ENCODE results near the gene SNCG. TPM values are rescaled to one million over a fixed set of nuclear protein-coding genes. Genes with fewer than 3 reads are reported as not detected.
"Not testable (repeated sequence)": the region's sequence is repeated elsewhere in the genome, so short reads cannot be mapped to it uniquely, and the experiment has no call there.

SNCG gene
- polyA plus RNA-seq, 4 donors = 4.8 to 39.2 (median 20.8) TPM

DNA sequence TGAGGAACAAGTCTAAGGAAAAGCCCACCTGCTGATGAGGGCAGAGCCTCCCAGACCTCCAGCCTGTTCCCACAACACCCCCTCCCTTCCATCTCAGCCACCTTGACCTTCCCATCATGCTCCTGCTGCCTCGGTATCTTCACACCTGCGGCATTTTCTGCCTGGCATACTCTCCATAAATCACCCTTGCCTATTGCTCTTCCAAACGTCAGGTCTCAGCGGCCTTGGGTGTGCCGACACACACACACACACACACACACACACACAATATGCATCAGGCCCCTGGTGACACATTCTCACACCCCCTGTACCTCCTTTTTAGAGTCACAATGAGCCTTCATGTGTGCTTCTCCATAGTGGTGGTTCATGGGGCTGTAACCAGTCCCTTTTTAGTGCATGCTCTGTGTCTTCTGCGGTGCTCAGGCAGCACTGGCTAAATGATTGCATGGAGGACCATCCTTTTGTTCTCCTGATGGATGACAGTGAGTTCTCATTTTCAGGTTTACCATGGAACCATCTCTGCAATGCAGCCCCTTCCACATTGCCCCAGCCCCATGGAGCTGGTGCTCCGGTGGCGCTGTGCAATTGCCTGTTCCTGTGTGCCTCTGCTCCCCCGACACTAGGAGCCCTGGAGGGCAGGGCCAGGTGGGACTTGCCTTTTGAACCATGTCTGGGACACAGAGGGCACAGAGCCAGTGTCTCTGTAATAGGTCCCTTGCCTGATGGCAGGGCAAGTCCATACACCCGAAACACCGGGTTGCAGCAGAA, 14.4 kb downstream of the SNCG start:
- DNase-seq (ENCODE audit: low read depth in 4 of 4, low spot score in 3 of 4) = no peak

DNA sequence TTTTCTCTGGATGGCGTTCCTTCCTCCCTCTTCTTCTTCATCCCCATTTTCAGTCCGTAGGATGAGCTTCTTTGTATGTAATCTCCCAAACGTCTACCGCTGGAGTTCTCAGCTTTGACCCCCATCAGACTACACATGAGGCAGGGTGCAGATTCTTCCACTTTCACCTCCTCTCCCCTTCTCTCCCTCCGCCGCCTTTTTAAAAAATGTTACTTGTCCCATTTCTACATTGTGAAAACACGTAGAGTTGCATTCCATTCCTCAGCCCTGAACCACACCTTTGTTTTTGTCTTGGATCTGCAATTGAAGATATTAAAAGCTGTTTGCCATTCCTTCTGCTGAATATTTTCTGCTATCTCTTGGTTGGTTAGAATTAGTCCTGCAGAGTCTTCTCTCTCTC, 16.1 kb downstream of the SNCG start:
- no peak for DNase-seq (ENCODE audit: low read depth in 4 of 4, low spot score in 3 of 4)

DNA sequence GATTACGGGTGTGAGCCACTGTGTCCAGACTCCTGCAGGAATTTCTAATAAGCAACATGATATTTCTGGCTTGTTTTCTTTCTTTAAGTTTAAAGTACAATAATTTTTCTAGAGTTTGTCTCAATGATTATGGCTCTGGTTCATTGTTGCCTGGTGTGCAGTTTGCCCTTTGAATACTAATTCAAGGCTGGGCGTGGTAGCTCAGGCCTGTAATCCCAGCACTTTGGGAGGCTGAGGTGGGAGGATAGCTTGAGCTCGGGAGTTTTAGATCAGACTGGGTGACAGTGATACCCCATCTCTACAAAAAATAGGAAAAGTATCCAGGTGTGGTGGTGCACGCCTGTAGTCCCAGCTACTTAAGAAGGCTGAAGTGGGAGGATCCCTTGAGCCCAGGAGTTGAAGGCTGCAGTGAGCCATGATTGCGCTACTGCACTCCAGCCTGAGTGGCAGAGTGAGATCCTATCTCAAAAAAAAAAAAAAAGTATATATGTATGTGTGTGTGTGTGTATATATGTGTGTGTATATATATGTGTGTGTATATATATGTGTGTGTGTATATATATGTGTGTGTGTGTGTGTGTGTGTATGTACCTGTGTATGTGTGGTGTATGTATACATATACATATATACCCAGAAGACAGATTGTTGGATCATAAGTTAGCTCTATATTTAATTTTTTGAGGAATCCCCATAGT, 18.1 kb downstream of the SNCG start:
- DNase-seq (ENCODE audit: low read depth in 4 of 4, low spot score in 3 of 4) = no peak

DNA sequence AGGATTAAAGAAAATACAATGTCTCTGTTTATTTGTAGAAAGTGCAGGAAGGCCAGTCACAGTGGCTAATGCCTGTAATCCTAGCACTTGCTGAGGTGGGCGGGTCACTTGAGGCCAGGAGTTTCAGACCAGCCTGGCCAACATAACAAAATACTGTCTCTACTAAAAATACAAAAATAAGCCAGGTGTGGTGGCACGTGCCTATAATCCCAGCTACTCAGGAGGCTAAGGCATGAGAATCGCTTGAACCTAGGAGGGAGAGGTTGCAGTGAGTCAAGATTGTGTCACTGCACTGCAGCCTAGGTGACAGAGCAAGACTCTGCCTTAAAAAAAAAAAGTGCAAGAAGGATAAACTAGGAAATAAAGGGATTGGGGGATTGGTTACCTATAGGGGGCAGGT, 20.1 kb downstream of the SNCG start:
- not testable (repeated sequence) for DNase-seq (ENCODE audit: low read depth in 4 of 4, low spot score in 3 of 4)

DNA sequence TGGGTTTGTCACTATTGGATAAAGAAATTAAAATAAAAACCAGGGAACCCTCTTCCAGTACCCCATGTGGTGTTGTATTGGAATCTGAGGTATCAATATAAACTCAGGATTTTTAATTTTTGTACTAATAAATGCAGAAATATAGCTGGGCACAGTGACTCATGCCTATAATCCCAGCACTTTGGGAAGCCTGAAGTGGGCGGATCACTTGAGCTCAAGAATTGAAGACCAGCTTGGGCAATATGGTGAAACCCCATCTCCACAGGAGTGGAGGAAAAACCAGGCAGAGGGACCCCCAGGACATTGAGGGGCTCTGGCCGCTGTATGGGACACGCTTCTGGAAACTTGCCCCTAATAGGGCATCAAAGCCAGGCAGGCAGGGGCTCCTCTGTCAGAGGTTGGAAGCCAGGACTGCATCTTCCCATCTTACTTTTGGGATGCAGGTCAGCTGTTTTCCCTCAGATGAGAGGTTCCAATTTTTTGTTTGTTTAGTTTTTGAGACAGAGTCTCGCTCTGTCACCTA, 21.0 kb downstream of the SNCG start:
- DNase-seq (ENCODE audit: low read depth in 4 of 4, low spot score in 3 of 4) = no peak

DNA sequence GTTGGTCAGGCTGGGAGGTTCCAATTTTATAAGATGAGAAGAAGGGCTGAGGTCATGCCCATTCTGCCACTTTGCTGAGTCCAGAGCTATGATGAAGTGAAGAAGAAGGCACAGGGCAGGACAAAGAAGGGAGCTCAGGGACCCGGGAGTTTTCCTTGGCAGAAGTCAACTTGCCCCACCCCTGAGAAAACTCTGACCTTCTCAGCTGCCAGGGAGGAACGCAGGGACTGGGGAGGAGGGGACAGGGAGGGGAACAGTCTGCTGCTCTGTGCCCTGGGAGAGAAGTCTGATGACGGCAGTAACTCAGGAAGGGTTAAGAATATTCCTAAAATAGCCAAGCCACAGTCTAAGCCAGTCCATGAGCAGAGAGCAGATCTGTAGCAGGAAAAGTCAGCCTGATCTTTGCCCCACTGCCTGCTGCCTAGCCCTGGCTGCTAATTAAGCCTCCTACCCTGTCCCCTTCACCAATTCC, 21.6 kb downstream of the SNCG start:
- DNase-seq (ENCODE audit: low read depth in 4 of 4, low spot score in 3 of 4) = no peak

DNA sequence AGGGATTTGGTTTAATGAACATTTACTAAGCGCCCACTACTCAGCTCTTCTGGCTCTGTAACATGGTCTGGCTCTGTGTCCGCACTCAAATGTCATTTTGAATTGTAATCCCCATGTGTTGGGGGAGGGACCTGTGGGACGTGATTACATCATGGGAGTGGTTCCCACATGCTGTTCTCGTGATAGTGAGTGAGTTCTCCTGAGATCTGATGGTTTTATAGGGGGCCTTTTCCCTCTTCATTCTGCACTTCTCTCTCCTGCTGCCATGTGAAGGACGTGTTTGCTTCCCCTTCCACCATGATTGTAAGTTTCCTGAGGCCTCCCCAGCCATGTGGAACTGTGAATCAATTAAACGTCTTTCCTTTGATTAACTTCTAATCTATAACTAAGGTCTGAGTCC, 22.6 kb downstream of the SNCG start:
- DNase-seq (ENCODE audit: low read depth in 4 of 4, low spot score in 3 of 4) = not testable (repeated sequence)

DNA sequence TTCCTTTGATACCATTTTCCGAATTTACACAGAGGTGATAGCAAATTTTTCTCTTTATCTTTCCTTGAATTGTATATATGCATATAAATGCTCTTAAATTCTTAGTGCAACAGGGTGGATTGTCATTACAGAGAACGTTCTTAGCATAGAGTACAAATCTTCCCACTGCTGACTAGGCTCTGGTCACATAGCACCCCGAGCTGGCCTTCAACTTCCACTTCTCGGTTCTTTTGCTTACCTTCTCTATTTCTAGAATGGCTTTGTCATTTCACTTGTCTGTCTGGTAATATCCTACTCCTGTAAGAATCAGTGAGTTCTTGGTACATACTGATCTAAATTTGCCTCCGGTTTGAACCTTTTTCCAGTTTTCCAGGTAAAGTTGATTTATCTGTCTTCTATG, 23.3 kb downstream of the SNCG start:
- DNase-seq (ENCODE audit: low read depth in 4 of 4, low spot score in 3 of 4) = no peak

DNA sequence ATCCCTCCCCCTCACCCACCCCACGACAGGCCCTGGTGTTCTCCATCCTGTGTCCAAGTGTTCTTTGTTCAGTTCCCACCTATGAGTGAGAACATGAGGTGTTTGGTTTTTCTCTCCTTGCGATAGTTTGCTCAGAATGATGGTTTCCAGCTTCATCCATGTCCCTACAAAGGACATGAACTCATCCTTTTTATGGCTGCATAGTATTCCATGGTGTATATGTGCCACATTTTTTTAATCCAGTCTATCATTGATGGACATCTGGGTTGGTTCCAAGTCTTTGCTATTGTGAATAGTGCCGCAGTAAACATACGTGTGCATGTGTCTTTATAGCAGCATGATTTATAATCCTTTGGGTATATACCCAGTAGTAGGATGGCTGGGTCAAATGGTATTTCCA, 26.1 kb downstream of the SNCG start:
- not testable (repeated sequence) for DNase-seq (ENCODE audit: low read depth in 4 of 4, low spot score in 3 of 4)

DNA sequence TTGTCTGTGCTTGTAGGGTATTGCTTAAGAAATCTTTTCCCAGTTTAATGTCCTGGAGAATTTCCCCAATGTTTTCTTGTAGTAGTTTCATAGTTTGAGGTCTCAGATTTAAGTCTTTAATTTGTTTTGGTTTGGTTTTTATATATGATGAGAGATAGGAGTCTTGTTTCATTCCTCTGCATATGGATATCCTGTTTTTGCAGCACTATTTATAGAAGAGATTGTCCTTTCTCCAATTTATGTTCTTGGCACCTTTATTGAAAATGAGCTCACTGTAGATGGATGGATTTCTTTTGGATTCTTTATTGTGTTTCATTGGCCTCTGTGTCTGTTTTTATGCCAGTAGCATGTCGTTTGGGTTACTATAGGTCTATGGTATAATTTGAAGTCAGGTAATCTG, 30.1 kb downstream of the SNCG start:
- DNase-seq (ENCODE audit: low read depth in 4 of 4, low spot score in 3 of 4) = no peak

DNA sequence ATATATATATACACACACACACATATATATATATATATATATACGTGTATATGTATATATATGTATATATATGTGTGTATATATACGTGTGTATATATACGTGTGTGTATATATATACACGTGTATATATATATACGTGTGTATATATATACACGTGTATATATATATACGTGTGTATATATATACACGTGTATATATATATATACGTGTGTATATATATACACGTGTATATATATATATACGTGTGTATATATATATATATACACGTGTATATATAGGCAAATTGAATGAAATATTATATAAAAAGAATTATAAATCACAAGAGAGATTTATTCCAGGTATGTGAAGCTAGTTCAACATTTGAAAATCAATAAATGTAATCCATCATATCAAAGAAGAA, 33.0 kb downstream of the SNCG start:
- not testable (repeated sequence) for DNase-seq (ENCODE audit: low read depth in 4 of 4, low spot score in 3 of 4)

DNA sequence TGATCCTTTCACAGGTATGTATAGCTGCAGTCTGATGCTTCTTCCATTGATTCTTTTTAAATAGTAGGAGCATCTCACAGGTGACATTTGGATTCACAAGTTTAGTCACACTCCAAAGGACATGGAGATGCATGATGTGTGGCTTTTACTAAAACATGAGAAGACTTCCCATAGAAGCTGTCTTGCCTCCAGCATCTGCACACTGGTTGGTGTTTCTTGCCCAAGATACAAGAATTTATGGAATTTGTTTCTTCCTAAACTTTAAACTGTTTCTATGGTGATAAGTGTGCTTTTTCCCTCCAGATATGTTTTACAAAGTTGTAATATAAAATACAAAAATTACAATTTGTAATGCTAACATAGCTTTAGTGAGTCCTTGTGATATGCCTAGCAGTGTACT, 34.1 kb downstream of the SNCG start:
- DNase-seq (ENCODE audit: low read depth in 4 of 4, low spot score in 3 of 4) = no peak

DNA sequence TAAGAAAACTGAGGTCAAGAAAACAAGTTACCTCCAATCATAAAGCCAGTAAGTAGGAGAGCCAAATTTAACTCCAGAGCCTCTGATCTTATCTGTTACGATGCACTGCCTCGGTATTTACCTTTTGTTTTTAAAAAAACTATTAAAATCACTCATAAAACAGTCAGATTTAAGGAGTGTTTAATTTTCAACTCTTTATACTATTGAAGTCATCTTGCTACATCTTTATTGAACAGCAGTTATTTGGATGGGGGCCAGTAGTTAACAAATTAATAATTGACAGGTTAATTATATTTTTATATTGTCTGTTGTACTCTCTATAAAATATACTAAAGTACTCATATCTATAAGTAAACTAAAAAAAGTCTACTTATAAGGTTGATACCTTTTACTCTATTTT, 34.5 kb downstream of the SNCG start:
- no peak for DNase-seq (ENCODE audit: low read depth in 4 of 4, low spot score in 3 of 4)

DNA sequence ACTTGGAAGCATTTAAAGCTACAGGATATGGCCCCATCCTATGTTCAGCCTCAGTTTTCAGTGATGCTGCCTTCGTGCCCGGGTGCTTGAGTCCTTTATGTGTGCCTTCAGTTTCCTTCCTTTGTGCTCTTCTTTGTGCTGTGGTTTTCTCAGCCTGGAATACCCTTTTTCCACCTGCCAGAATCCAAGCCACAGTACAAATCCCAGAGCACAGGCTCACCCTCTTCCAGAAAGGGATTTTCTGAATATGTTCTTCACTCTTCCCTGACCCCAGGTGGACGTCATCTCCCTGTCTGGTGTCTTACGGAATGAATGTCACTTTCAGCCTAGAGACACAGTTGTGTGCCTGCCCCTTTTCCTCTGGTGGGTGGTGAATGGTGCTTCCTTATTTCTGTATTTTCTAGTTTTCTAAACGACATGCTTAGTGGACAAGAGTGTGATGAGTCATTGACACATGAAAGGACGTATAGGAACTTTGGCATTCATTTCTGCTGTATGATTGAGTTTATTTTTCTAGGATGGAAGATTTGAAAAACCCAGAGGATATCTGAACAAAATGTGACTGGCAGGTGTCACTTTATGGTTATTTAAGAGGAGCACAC, 41.5 kb downstream of the SNCG start:
- not testable (repeated sequence) for DNase-seq (ENCODE audit: low read depth in 4 of 4, low spot score in 3 of 4)

DNA sequence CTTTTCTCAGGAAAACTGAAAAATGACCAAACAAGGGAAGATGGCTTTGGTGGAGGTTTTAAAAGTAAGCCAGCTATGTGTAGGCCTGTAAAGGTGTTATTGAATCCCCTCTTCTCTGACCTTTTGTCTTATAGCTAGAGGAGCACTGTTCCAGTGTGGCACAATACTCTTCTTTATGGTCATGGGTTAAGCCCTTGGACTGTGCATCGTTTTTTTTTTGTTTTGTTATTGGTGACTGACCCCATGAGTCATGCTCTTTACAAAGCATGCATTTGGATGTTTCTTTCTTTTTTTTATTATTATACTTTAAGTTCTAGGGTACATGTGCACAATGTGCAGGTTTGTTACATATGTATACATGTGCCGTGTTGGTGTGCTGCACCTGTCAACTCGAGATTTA, 42.1 kb downstream of the SNCG start:
- DNase-seq (ENCODE audit: low read depth in 4 of 4, low spot score in 3 of 4) = no peak

DNA sequence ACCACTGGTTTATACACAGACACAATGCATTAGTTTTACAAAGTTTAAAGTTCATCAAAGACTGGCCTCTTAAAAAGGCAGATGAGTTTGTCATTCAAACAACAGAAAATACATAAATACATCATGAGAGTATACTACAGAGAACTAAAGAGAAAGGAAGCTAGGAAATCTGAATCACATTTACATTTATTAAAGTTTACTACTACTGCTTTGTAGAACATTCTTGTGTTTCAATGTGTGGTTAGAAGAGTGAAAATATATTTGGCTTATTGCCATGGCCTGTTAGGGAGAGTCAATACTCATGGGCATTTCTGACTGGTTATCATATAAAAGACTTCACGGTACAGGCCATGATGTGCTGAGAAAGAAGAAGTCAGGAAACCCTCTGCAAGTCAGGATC, 48.7 kb downstream of the SNCG start:
- DNase-seq (ENCODE audit: low read depth in 4 of 4, low spot score in 3 of 4) = not testable (repeated sequence)

DNA sequence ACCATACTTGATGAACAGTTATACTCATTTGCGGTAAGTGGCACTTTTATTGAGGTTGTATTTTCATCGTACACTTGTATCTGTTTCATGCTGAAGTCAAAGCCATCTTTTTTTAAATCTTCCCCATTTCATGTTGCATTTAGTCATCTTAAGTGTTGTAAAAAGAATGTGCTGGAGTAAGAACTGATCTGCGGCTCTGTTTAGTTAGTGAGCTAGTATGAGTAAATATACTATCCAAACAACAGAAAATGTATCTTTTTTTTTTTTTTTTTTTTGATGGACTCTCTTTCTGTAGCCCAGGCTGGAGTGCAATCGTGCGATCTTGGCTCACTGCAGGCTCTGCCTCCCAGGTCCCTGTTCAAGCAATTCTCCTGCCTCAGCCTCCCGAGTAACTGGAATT, 49.3 kb downstream of the SNCG start:
- DNase-seq (ENCODE audit: low read depth in 4 of 4, low spot score in 3 of 4) = not testable (repeated sequence)

DNA sequence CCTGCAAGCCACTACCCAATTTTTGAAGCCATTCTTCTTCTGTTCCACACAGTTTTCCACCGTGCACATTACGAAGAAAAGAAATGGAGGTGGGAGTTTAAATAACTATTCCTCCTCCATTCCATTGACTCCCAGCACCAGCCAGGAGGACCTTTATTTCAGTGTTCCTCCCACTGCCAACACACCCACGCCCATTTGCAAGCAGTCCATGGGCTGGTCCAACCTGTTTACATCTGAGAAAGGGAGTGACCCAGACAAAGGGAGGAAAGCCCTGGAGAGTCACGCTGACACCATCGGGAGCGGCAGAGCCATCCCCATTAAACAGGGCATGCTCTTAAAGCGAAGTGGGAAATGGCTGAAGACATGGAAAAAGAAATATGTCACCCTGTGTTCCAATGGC, 49.9 kb downstream of the SNCG start:
- not testable (repeated sequence) for DNase-seq (ENCODE audit: low read depth in 4 of 4, low spot score in 3 of 4)

DNA sequence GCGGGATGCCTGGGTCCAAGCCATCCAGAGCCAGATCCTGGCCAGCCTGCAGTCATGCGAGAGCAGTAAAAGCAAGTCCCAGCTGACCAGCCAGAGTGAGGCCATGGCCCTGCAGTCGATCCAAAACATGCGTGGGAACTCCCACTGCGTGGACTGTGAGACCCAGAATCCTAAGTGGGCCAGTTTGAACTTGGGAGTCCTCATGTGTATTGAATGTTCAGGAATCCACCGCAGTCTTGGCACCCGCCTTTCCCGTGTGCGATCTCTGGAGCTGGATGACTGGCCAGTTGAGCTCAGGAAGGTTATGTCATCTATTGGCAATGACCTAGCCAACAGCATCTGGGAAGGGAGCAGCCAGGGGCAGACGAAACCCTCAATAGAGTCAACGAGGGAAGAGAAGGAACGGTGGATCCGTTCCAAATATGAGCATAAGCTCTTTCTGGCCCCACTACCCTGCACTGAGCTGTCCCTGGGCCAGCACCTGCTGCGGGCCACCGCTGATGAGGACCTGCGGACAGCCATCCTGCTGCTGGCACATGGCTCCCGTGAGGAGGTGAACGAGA, 50.8 kb downstream of the SNCG start:
- not testable (repeated sequence) for DNase-seq (ENCODE audit: low read depth in 4 of 4, low spot score in 3 of 4)

Data from left renal pelvis (tissue), 4 donors.